Transverse colon (tissue), 4 donors: ENCODE results near the gene DEF6. TPM values are rescaled to one million over a fixed set of nuclear protein-coding genes. Genes with fewer than 3 reads are reported as not detected.

Experiments used
- DNase-seq: peaks from one replicate; pipeline ENCODE4 v3.0.0-alpha.2; 2019
- H3K27ac ChIP-seq, 4 donors: fragments of 200-600 bp; sonication (generic); 2 replicates each; pipeline ENCODE4 v1.5.1; 2016 to 2018; ENCODE audit warnings: inconsistent platforms in 4 of 4
- H3K27me3 ChIP-seq: fragments of 200-600 bp; sonication (generic); 2 replicates; pipeline ENCODE4 v1.5.1; 2017; ENCODE audit warnings: inconsistent platforms
- H3K36me3 ChIP-seq, 4 donors: fragments of 200-600 bp; sonication (generic); 2 replicates each; pipeline ENCODE4 v1.5.1; 2017 to 2019; ENCODE audit warnings: inconsistent platforms in 4 of 4
- H3K4me1 ChIP-seq, 4 donors: fragments of 200-600 bp; sonication (generic); 2 replicates each; pipeline ENCODE4 v1.5.1; 2017 to 2020; ENCODE audit warnings: inconsistent platforms in 4 of 4
- H3K4me3 ChIP-seq, 4 donors: fragments of 200-600 bp; sonication (generic); 1 replicate in 1 of 4; 2 replicates in 3 of 4; pipeline versions ENCODE4 v1.5.1 to v1.6.1; 2017 to 2019; ENCODE audit warnings: inconsistent platforms in 4 of 4
- H3K9me3 ChIP-seq, 2 donors: fragments of 200-600 bp; sonication (generic); 2 replicates each; pipeline ENCODE4 v1.5.1; 2017 to 2019; ENCODE audit warnings: inconsistent platforms in 2 of 2
- EP300 ChIP-seq: sonication (generic); formaldehyde crosslinking; IDR thresholded peaks from one replicate; pipeline ENCODE4 v1.6.1; 2017; ENCODE audit warnings: antibody characterized with exemption, low read depth
- POLR2A ChIP-seq: fragments of 450-650 bp; IDR thresholded peaks from one replicate; pipeline ENCODE4 v1.6.1; 2016; ENCODE audit warnings: antibody characterized with exemption, mild to moderate bottlenecking, moderate library complexity
- POLR2AphosphoS5 ChIP-seq, 3 donors: sonication (generic); formaldehyde crosslinking; IDR thresholded peaks; one replicate each; pipeline ENCODE4 v1.6.1; 2016; ENCODE audit warnings: antibody characterized with exemption in 3 of 3
- WGBS, 2 donors: methylation state at CpG; one replicate each; pipeline ENCODE4 v1.1.5; 2018; ENCODE audit warnings: low coverage in 1 of 2; 5-methylcytosine and 5-hydroxymethylcytosine counted together
- in situ Hi-C, 4 donors: fragments of 200-750 bp; cut with MboI; loops; one replicate each; pipeline versions ENCODE4 v1.15.0 to v1.15.1; 2017; ENCODE audit warnings: low sequenced_read_pairs in 3 of 4, low pct_ligation_motif_present in 1 of 4, low pct_unique_long_range_greater_than_20kb in 1 of 4
- intact Hi-C: fragments of 100-400 bp; cut with DNase I; formaldehyde crosslinking; loops from one replicate; pipeline ENCODE4 v1.15.1; 2023; ENCODE audit warnings: low total_unique reads
- total RNA-seq, 4 donors: library from RNA; depleted of rRNA; stranded (reverse); fragments of >200 nt; gene quantifications; one replicate each; pipeline ENCODE4 v1.1.0, GENCODE V29; 2016
- TF ChIP-seq, protein P1 (sequence below), 5 experiments: fragments of 200-600 bp in 3 of 5; fragments of 450-650 bp in 2 of 5; sonication (generic) in 3 of 5; IDR thresholded peaks; 1 replicate in 2 of 5; 2 replicates in 3 of 5; pipeline ENCODE4 v1.5.1; 2016 to 2017; ENCODE audit warnings: antibody characterized with exemption in 5 of 5, inconsistent platforms in 3 of 5, mild to moderate bottlenecking in 2 of 5, moderate library complexity in 1 of 5

DEF6 gene
- total RNA-seq, 4 donors from 2014 or later = 2.6 to 24.5 (median 6.8) TPM

DNA sequence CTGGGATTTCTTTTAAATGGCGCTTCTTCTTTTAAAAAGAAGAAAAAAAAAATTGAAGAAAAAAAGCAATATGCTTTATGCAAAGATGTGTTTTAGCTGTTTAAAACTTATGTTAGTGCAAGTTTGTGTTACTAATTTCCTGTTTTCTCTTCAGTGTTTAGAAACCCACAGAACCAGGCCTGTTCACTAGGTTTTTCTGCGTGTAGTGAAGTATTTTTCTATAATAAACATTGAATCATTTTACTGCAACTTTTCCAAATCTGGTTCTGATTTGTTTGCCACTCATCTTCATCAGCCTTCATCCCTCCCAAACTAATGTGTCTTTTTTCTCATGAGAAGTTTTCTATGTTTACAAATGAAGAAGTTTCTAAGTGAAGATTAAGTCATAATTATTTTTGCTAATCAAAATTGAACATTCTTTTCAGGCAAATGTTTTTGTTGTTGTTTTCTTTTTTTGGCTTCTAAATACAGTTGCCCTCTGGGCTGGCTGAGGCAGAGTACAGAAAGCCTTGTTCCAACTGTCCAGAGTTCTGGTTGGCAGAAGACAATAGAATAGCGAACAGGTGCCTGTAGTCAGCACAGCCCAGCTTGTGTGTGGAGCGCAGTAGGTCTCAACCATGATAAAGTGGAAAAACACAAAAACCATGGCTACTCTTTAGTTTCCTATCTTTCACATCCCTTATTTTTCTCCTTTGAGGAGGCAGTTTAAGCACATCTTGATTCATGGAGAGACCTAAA is 23.6 kb upstream of the DEF6 start:
- H3K27me3 ChIP-seq = no peaks in the 10 kb centered on the region
- no peak for DNase-seq
- no peaks in the 10 kb centered on the region for H3K9me3 ChIP-seq
- no peak for TF ChIP-seq POLR2A
- TF ChIP-seq, protein P1, sequence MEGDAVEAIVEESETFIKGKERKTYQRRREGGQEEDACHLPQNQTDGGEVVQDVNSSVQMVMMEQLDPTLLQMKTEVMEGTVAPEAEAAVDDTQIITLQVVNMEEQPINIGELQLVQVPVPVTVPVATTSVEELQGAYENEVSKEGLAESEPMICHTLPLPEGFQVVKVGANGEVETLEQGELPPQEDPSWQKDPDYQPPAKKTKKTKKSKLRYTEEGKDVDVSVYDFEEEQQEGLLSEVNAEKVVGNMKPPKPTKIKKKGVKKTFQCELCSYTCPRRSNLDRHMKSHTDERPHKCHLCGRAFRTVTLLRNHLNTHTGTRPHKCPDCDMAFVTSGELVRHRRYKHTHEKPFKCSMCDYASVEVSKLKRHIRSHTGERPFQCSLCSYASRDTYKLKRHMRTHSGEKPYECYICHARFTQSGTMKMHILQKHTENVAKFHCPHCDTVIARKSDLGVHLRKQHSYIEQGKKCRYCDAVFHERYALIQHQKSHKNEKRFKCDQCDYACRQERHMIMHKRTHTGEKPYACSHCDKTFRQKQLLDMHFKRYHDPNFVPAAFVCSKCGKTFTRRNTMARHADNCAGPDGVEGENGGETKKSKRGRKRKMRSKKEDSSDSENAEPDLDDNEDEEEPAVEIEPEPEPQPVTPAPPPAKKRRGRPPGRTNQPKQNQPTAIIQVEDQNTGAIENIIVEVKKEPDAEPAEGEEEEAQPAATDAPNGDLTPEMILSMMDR (IDR thresholded peaks at IDR 0.05) = no peak
- TF ChIP-seq POLR2AphosphoS5 (IDR thresholded peaks at IDR 0.05) = no peak
- TF ChIP-seq EP300 = no peak
- no peaks in the 10 kb centered on the region for H3K36me3 ChIP-seq
- H3K4me1 ChIP-seq = peaks cover 0 to 6% (median 1%) of the 10 kb centered on the region in 4 donors
- WGBS, 2 donors = 84 to 94% methylated on average over 4 of the region's 4 CpGs
- no peak overlapping the region for H3K27ac ChIP-seq
- intact Hi-C loops = no loop called here
- in situ Hi-C loops = no loop called here
- H3K4me3 ChIP-seq = no peak overlapping the region

DNA sequence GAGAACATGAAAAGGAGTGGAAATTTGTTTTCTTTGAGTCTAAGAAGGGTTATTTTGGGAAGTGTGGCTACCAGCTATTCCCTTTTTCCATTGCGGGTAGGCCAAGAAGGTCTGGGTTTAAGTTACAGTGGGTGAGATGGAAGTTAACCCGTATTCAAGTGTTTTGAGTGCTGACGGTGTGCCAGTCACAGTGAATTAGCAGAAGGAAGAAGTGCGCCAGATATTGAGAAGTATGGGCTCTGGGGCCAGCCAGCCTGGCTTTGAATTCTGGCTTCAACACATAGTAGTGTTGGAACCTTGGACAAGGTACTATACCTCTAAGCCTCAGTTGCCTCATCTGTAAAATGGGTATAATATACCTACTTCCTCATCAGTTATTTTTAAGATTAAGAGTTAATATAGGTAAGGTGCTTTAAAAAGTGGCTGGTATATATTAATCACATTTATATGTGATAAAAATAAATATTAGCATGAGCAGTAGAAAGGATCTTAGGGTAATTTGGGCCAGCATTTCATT is 21.8 kb upstream of the DEF6 start:
- intact Hi-C loops = no loop called here
- TF ChIP-seq EP300 = no peak
- TF ChIP-seq POLR2AphosphoS5 (IDR thresholded peaks at IDR 0.05) = no peak
- TF ChIP-seq, protein P1 (IDR thresholded peaks at IDR 0.05) = no peak
- TF ChIP-seq POLR2A = no peak
- Histone ChIP-seq H3K4me1 (peaks cover 0 to 6% (median 1%) of the 10 kb centered on the region in 4 donors), H3K36me3 (no peaks in the 10 kb centered on the region), H3K27ac (no peak overlapping the region), H3K27me3 (no peaks in the 10 kb centered on the region), H3K4me3 (no peak overlapping the region), H3K9me3 (no peaks in the 10 kb centered on the region)
- 80 to 91% methylated on average over 1 to 4 of the region's 4 CpGs for WGBS, 2 donors
- in situ Hi-C loops = no loop called here
- DNase-seq = no peak

DNA sequence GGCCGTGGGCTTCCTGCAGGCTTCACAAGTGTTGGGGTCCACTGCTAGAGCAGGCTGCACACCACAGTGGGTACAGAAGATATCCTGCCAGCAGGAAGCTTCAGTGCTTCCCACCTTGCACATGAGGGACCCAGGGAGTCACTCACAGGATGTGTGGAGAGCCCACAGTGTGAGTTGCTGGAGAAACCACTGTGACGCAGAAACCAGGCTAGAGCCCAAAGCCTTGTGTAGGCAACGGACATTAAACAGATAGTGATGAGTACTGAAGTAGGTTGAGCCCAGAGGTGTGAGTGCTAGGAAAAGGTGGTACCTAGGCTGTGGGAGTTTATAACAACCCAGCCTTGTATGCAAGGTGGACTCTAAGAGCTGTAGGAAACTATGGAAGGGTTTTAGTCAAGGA is 18.9 kb upstream of the DEF6 start:
- DNase-seq = no peak
- intact Hi-C loops (no loop called here), in situ Hi-C loops (no loop called here)
- Histone ChIP-seq H3K27me3 (no peaks in the 10 kb centered on the region), H3K4me1 (peaks cover 0 to 6% (median 1%) of the 10 kb centered on the region in 4 donors), H3K4me3 (no peak overlapping the region), H3K36me3 (peaks cover 0 to 26% (median 4%) of the 10 kb centered on the region in 4 donors), H3K27ac (no peak overlapping the region), H3K9me3 (no peaks in the 10 kb centered on the region)
- TF ChIP-seq POLR2A = no peak
- TF ChIP-seq, protein P1 (IDR thresholded peaks at IDR 0.05) = no peak
- TF ChIP-seq EP300 = no peak
- TF ChIP-seq POLR2AphosphoS5 (IDR thresholded peaks at IDR 0.05) = no peak
- WGBS, 2 donors = 90% methylated on average over 3 of the region's 3 CpGs; no CpG with 5 or more reads in 1 of the 2 donors

DNA sequence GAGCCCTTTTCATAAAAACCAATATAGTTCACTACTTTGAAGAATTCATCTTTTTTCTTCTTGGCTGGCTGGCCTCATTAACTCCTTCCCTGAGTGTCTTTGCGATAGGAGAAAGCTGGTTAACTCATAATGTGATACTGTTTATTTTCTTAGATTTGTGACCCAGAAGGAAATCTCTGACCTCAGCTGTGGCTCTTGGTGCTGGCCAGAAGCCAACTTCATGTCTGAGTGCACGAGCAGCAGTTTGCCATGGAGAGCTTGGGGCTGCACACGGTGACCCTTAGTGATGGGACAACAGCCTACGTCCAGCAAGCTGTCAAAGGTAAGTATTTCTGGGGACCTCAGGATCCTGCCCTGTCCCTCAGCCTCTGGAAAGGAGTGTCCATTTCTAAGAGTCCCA is 16.7 kb upstream of the DEF6 start:
- no peak for DNase-seq
- in situ Hi-C loops (no loop called here), intact Hi-C loops (no loop called here)
- H3K36me3 ChIP-seq = peaks cover 0 to 44% (median 4%) of the 10 kb centered on the region in 4 donors
- no peak overlapping the region for H3K27ac ChIP-seq
- 76% methylated on average over 4 of the region's 4 CpGs; no CpG with 5 or more reads in 1 of the 2 donors for WGBS, 2 donors
- TF ChIP-seq EP300 (no peak), POLR2A (no peak), POLR2AphosphoS5 (IDR thresholded peaks at IDR 0.05) (no peak)
- TF ChIP-seq, protein P1 (IDR thresholded peaks at IDR 0.05) = no peak
- H3K4me3 ChIP-seq = no peak overlapping the region
- no peaks in the 10 kb centered on the region for H3K4me1 ChIP-seq
- no peaks in the 10 kb centered on the region for H3K27me3 ChIP-seq
- no peaks in the 10 kb centered on the region for H3K9me3 ChIP-seq
